NCI-H446 (cell line): ENCODE measurements around the gene SCRN1.
A peak's percentile ranks its signal among the peaks of the same experiment; 100 is the strongest.
"Not testable (repeated sequence)": the region's sequence is repeated elsewhere in the genome, so short reads cannot be mapped to it uniquely, and the experiment has no call there.

Source experiments
- DNase-seq, 2 experiments: peaks; one replicate each; lab custom pipeline; 2025; lab: John Stamatoyannopoulos, UW

The SCRN1 gene

GRCh38 chr7:29968683-29969395 is 20.8 kb downstream of the SCRN1 start:
- peak in 1 of 2 experiments; percentile 27 for DNase-seq

GRCh38 chr7:29965030-29965429 is 24.6 kb downstream of the SCRN1 start:
- no peak for DNase-seq

- DNase-seq = no peak
These were observed 27.6 kb downstream of the SCRN1 start for GRCh38 chr7:29962035-29962434.

- not testable (repeated sequence) for DNase-seq
These were observed 28.0 kb downstream of the SCRN1 start for GRCh38 chr7:29961611-29962010.

- no peak for DNase-seq
These were observed 30.8 kb downstream of the SCRN1 start for GRCh38 chr7:29958667-29959358.

GRCh38 chr7:29957521-29958310 is 31.9 kb downstream of the SCRN1 start:
- DNase-seq = peak; percentile 23 to 83

- DNase-seq = no peak
These were observed 33.1 kb downstream of the SCRN1 start for GRCh38 chr7:29956487-29956836.

- no peak for DNase-seq
These were observed 33.7 kb downstream of the SCRN1 start for GRCh38 chr7:29955799-29956486.

GRCh38 chr7:29955075-29955792 is 34.4 kb downstream of the SCRN1 start:
- no peak for DNase-seq

GRCh38 chr7:29953726-29954347 is 35.8 kb downstream of the SCRN1 start:
- DNase-seq = no peak

- DNase-seq = no peak
These were observed 38.4 kb downstream of the SCRN1 start for GRCh38 chr7:29951206-29951605.

- DNase-seq = no peak
These were observed 39.1 kb downstream of the SCRN1 start for GRCh38 chr7:29950480-29950879.

GRCh38 chr7:29948587-29948986 is 41.0 kb downstream of the SCRN1 start:
- peak in 1 of 2 experiments; percentile 43 for DNase-seq

- peak in 1 of 2 experiments; percentile 29 for DNase-seq
These were observed 43.0 kb downstream of the SCRN1 start for GRCh38 chr7:29946428-29947186.

GRCh38 chr7:29945259-29945809 is 44.3 kb downstream of the SCRN1 start:
- DNase-seq = no peak

- no peak for DNase-seq
These were observed 49.4 kb downstream of the SCRN1 start for GRCh38 chr7:29940199-29940598.

- no peak for DNase-seq
These were observed 52.5 kb downstream of the SCRN1 start for GRCh38 chr7:29937132-29937531.

GRCh38 chr7:29935111-29935510 is 54.5 kb downstream of the SCRN1 start:
- no peak for DNase-seq

- no peak for DNase-seq
These were observed 60.4 kb downstream of the SCRN1 start for GRCh38 chr7:29929018-29929807.
